K562 (cell line): Measurements from ENCODE around the gene ENOSF1. TPM values are rescaled to one million over a fixed set of nuclear protein-coding genes. Genes with fewer than 3 reads are reported as not detected.

Source experiments
- ATAC-seq: fragments of 200-7000 bp; cut with Tn5 transposase; 3 replicates; pipeline ENCODE4 v1.9.1; 2020; ENCODE audit warnings: moderate library complexity
- BruUV-seq: library from RNA; stranded (reverse); fragments of 400-500 nt; replicated peaks from 2 replicates; lab custom pipeline; 2021; lab: Mats Ljungman, UMichigan
- CTCF ChIA-PET: fragments of 300-600 bp; formaldehyde crosslinking; extraction: SDS; loops from one replicate; lab custom pipeline; 2021; ENCODE audit warnings: low intra/inter-chr PET ratio; lab: Yijun Ruan, JAX
- POLR2A ChIA-PET: fragments of 300-600, 350-650 bp; sonication (Branson Sonifier 250); formaldehyde crosslinking; extraction: SDS; loops from one replicate; lab custom pipeline; 2021; ENCODE audit warnings: antibody characterized with exemption, inconsistent platforms; lab: Yijun Ruan, JAX
- DNase-seq, 4 experiments: peaks; one replicate each; pipeline versions ENCODE4 v3.0.0 to v3.0.0-alpha.2; 2011 to 2018; ENCODE audit warnings: low spot score in 3 of 4, mixed read lengths in 3 of 4; ENCODE audit errors: extremely low read depth in 1 of 4
- FAIRE-seq: peaks from 2 replicates; lab custom pipeline; 2011; peaks lifted over from hg19 to GRCh38; lab: Jason Lieb, UNC
- H2AFZ ChIP-seq: 2 replicates; pipeline ENCODE4 v1.6.0; 2011; ENCODE audit warnings: low read depth, low read length, control low read depth, inconsistent platforms
- H3K27ac ChIP-seq: fragments of 200-600 bp; 3 replicates; pipeline ENCODE4 v1.8.0; 2011; ENCODE audit warnings: low read depth, mild to moderate bottlenecking, control low read depth, inconsistent platforms, low read length, moderate library complexity, mixed read lengths; ENCODE audit errors: extremely low read depth
- H3K27me3 ChIP-seq, 2 experiments: fragments of 300-600 bp in 1 of 2; 2 replicates in 1 of 2; 3 replicates in 1 of 2; pipeline versions ENCODE4 v1.6.0 to v1.8.0; 2011; ENCODE audit warnings: inconsistent platforms in 2 of 2, low read length in 2 of 2, mild to moderate bottlenecking in 1 of 2, mixed read lengths in 1 of 2, moderate library complexity in 1 of 2; ENCODE audit not compliant: control insufficient read depth in 2 of 2, insufficient read depth in 2 of 2
- H3K36me3 ChIP-seq: fragments of 300-600 bp; 3 replicates; pipeline ENCODE4 v1.8.0; 2011; ENCODE audit warnings: mild to moderate bottlenecking, low read length, inconsistent platforms; ENCODE audit not compliant: control insufficient read depth, insufficient read depth
- H3K4me1 ChIP-seq, 2 experiments: fragments of 200-600 bp in 1 of 2; replicated peaks in 1 of 2; 2 replicates in 1 of 2; 3 replicates in 1 of 2; pipeline versions ENCODE4 v1.5.1 to v1.8.0; 2011; ENCODE audit warnings: inconsistent platforms in 2 of 2, low read length in 2 of 2, mild to moderate bottlenecking in 1 of 2, mixed read lengths in 1 of 2, moderate library complexity in 1 of 2; ENCODE audit not compliant: control insufficient read depth in 2 of 2, insufficient read depth in 2 of 2
- H3K4me2 ChIP-seq: 2 replicates; pipeline ENCODE4 v1.6.1; 2011; ENCODE audit warnings: low read length, control low read depth, inconsistent platforms, mixed read lengths; ENCODE audit not compliant: insufficient read depth
- H3K4me3 ChIP-seq: fragments of 200-600 bp; sonication (generic), shearing (Covaris generic); 2 replicates; pipeline ENCODE4 v1.5.1; 2016; ENCODE audit warnings: control low read depth, inconsistent platforms
- H3K79me2 ChIP-seq: fragments of 200-600 bp; 3 replicates; pipeline ENCODE4 v1.8.0; 2011; ENCODE audit warnings: low read length, inconsistent platforms; ENCODE audit not compliant: control insufficient read depth, insufficient read depth
- H3K9ac ChIP-seq, 2 experiments: 2 replicates each; pipeline versions ENCODE4 v1.6.0 to v1.6.1; 2011; ENCODE audit warnings: low read depth in 2 of 2, low read length in 2 of 2, control low read depth in 1 of 2, inconsistent platforms in 1 of 2, mild to moderate bottlenecking in 1 of 2, mixed read lengths in 1 of 2; ENCODE audit not compliant: insufficient read depth in 1 of 2
- H3K9me1 ChIP-seq: one replicate; pipeline ENCODE4 v1.6.0; 2011; ENCODE audit warnings: inconsistent platforms, mild to moderate bottlenecking, low read length, moderate library complexity; ENCODE audit not compliant: control insufficient read depth, insufficient read depth
- H3K9me3 ChIP-seq: replicated peaks from 2 replicates; pipeline ENCODE4 v1.5.1; 2011; ENCODE audit warnings: low read depth, low read length, inconsistent platforms; ENCODE audit not compliant: control insufficient read depth, insufficient read depth
- H4K20me1 ChIP-seq: replicated peaks from 2 replicates; pipeline ENCODE4 v1.6.1; 2011; ENCODE audit warnings: low read length, inconsistent platforms, mixed read lengths; ENCODE audit not compliant: control insufficient read depth, insufficient read depth
- HBP1 ChIP-seq: fragments of 450-650 bp; formaldehyde crosslinking; IDR thresholded peaks from 2 replicates; pipeline ENCODE4 v1.4.0; 2022; ENCODE audit warnings: missing genetic modification characterization
- MAFF ChIP-seq: IDR thresholded peaks from 2 replicates; pipeline ENCODE4 v1.6.1; 2012; ENCODE audit warnings: low read length, improper control_type of control experiment
- MCM3 ChIP-seq: fragments of 450-650 bp; IDR thresholded peaks from 2 replicates; pipeline ENCODE4 v1.6.1; 2016
- RAD21 ChIP-seq, 2 experiments: fragments of 250-450 bp in 1 of 2; fragments of 450-650 bp in 1 of 2; sonication (Bioruptor Pico) in 1 of 2; formaldehyde crosslinking in 1 of 2; IDR thresholded peaks in 1 of 2; conservative IDR thresholded peaks in 1 of 2; 2 replicates each; pipeline versions ENCODE4 v1.4.0 to v1.8.0; 2020 to 2022; ENCODE audit warnings: mild to moderate bottlenecking in 2 of 2, moderate library complexity in 1 of 2
- REST ChIP-seq, 2 experiments: fragments of 450-650 bp; formaldehyde crosslinking in 1 of 2; IDR thresholded peaks; 2 replicates each; pipeline versions ENCODE4 v1.4.0 to v1.6.1; 2014 to 2020; ENCODE audit warnings: mild to moderate bottlenecking in 2 of 2, borderline replicate concordance in 1 of 2, low read depth in 1 of 2
- WGBS: fragments of 100-300 bp; shearing (Covaris generic); methylation state at CpG from one replicate; pipeline ENCODE4 v1.1.6; 2016; ENCODE audit warnings: low coverage, mixed read lengths; ENCODE audit not compliant: insufficient coverage; ENCODE audit errors: missing lambda C conversion rate; 5-methylcytosine and 5-hydroxymethylcytosine counted together
- in situ Hi-C: fragments of 300-500 bp; cut with MboI; formaldehyde crosslinking; loops from 4 replicates; pipeline ENCODE4 v1.15.0; 2018; ENCODE audit warnings: inconsistent platforms, mixed read lengths
- intact Hi-C: fragments of 100-400 bp; cut with micrococcal nuclease; formaldehyde crosslinking; loops from 2 replicates; pipeline ENCODE4 v1.14.2; 2022
- polyA plus RNA-seq, 8 experiments: library from polyadenylated mRNA; depleted of rRNA in 4 of 8; stranded (reverse) in 5 of 8; unstranded in 3 of 8; fragments of >200 nt; fragmentation: Nextera tagmentation in 2 of 8; fragmentation: Illumina TruSeq in 1 of 8; extraction: Ambion mirVana in 2 of 8; extraction: Trizol in 1 of 8; gene quantifications; 2 replicates each; pipeline versions ENCODE4 v1.2.1 to v1.2.3, GENCODE V29; 2011 to 2014; ENCODE audit warnings: inconsistent platforms in 1 of 8, missing spikeins in 1 of 8
- total RNA-seq, 7 experiments: library from RNA; depleted of rRNA in 6 of 7; stranded (reverse); fragments of >200 nt in 6 of 7; fragmentation: Illumina TruSeq in 2 of 7; extraction: Trizol in 2 of 7; gene quantifications; 2 replicates each; pipeline versions ENCODE4 v1.2.1 to v1.2.3, GENCODE V29; 2011 to 2021; ENCODE audit warnings: low replicate concordance in 1 of 7
- TF ChIP-seq, protein P1 (sequence below), 3 experiments: IDR thresholded peaks in 2 of 3; conservative IDR thresholded peaks in 1 of 3; 2 replicates each; pipeline ENCODE4 v1.5.1; 2011 to 2012; ENCODE audit warnings: low read length in 3 of 3, mild to moderate bottlenecking in 3 of 3, control low read depth in 2 of 3, improper control_type of control experiment in 1 of 3, inconsistent platforms in 1 of 3, low read depth in 1 of 3, mixed read lengths in 1 of 3, moderate library complexity in 1 of 3; ENCODE audit not compliant: insufficient read depth in 2 of 3

Gene ENOSF1
- total and polyA plus RNA-seq, 9 of the 15 experiments (the other 6 are each of a cell fraction or from before 2014, with no cell fraction given) = 15.5 to 66.4 (median 46.5) TPM

- Histone ChIP-seq H3K4me2 (peak overlapping the region; percentile 5; the same call in 1 of the 2 replicates), H3K4me1 (peaks cover 3 to 4% of the 10 kb centered on the region in 2 experiments; a peak in 3 of 5 replicates), H3K27me3 (peaks cover 0 to 5% of the 10 kb centered on the region in 2 experiments; a peak in 2 of 5 replicates), H3K27ac (no peak overlapping the region), H2AFZ (no peak overlapping the region), H3K9me1 (no peaks in the 10 kb centered on the region), H3K79me2 (no peaks in the 10 kb centered on the region), H4K20me1 (no peaks in the 10 kb centered on the region), H3K9ac (peak overlapping the region in 1 of 2 experiments; percentile 29; a peak in 1 of 4 replicates), H3K9me3 (no peaks in the 10 kb centered on the region), H3K4me3 (no peak overlapping the region), H3K36me3 (no peaks in the 10 kb centered on the region)
- intact Hi-C loops = loop anchor here (1.0 to 10.0 kb wide), 5 partner anchors 35 to 215 kb away; no protein-coding TSS in a partner anchor
- 16% methylated on average over 11 of the region's 11 CpGs for WGBS
- no TSS peak for BruUV-seq
- peak; percentile 61 to 85 (median 64) for DNase-seq
- POLR2A ChIA-PET = interaction anchor here (0.5 to 1.3 kb wide), 10 partner anchors 15 to 356 kb away, joined by 3 to 4 read pairs (median 3); partner anchors contain the start of gene THOC1
- in situ Hi-C loops = loop anchor here (5.0 kb wide), 1 partner anchor 208 kb away; no protein-coding TSS in a partner anchor
- peak; percentile 95 for ATAC-seq
- CTCF ChIA-PET = interaction anchor here (1.0 to 3.2 kb wide), 4 partner anchors 118 to 215 kb away, joined by 4 to 17 read pairs (median 6); no protein-coding TSS in a partner anchor
- FAIRE-seq = peak; percentile 61
- no peak for TF ChIP-seq MAFF
- peak; percentile 70 to 81 for TF ChIP-seq RAD21 (CRISPR knock-in tag; conservative IDR thresholded peaks at IDR 0.05 in 1 of 2, IDR thresholded peaks at IDR 0.05 in 1 of 2)
- peak; percentile 47; the same call in 1 of the 2 replicates for TF ChIP-seq REST (IDR thresholded peaks at IDR 0.05; ENCODE audit: borderline replicate concordance)
- no peak for TF ChIP-seq REST (CRISPR knock-in tag; IDR thresholded peaks at IDR 0.05; ENCODE audit: low read depth)
- TF ChIP-seq HBP1 (CRISPR knock-in tag) = no peak
- no peak for TF ChIP-seq MCM3
- TF ChIP-seq, protein P1, sequence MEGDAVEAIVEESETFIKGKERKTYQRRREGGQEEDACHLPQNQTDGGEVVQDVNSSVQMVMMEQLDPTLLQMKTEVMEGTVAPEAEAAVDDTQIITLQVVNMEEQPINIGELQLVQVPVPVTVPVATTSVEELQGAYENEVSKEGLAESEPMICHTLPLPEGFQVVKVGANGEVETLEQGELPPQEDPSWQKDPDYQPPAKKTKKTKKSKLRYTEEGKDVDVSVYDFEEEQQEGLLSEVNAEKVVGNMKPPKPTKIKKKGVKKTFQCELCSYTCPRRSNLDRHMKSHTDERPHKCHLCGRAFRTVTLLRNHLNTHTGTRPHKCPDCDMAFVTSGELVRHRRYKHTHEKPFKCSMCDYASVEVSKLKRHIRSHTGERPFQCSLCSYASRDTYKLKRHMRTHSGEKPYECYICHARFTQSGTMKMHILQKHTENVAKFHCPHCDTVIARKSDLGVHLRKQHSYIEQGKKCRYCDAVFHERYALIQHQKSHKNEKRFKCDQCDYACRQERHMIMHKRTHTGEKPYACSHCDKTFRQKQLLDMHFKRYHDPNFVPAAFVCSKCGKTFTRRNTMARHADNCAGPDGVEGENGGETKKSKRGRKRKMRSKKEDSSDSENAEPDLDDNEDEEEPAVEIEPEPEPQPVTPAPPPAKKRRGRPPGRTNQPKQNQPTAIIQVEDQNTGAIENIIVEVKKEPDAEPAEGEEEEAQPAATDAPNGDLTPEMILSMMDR (IDR thresholded peaks at IDR 0.05 in 2 of 3, conservative IDR thresholded peaks at IDR 0.05 in 1 of 3; ENCODE audit: insufficient read depth in 2 of 3, low read depth in 1 of 3, low read length in 3 of 3) = peak; percentile 78 to 85 (median 82)
Observed at GRCh38 chr18:623761-624620, 88.4 kb downstream of the ENOSF1 start.
